Stimulated activated CD4-positive, alpha-beta T cell treated with anti-CD3 and anti-CD28 coated beads, TNF-alpha, amount 100 ng/mL, for 24 hours (primary cell): ENCODE results near the gene RELN.

Experiments used
- DNase-seq, 3 experiments: peaks; one replicate each; pipeline ENCODE4 v3.0.0-alpha.2; 2020; ENCODE audit warnings: low read depth in 3 of 3

Gene RELN

DNA sequence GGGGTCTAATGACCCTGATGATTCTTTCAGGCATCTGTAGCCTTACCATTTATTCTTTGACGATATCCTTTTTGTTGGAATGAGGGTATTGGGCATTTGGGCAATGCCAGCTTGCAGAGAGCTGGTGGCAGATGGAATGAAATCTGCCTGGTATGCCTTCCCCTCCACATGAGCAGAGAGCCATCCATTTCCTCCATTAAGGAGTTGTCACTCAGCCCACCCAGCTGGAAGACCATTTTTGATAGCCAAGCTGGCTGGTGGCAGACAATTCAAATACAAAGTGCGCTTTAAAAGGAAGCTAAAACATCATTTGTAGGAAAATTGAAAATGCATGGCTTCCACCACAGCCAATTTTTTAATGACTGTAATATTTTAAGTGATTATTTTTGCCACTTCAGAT is 303.4 kb downstream of the RELN start:
- DNase-seq, result no peak

DNA sequence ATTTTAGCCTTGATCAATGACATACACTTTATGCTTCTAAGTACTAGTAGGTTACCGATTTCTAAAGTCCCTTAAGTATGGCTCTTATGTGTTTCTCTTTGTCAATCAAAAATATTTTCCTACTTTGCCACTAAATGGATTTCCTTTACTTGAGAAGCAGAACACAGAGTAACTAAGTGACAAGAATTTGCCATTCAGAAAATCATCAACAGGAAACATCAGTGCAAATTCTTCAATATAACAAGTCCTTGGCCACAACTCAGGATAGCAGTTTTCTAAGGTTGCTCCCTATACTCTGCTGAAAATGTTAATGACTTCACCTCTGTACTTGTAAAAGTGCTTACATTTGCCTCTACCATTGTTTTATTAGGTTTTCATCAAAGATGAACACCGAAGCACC is 303.8 kb downstream of the RELN start:
- DNase-seq, result no peak

DNA sequence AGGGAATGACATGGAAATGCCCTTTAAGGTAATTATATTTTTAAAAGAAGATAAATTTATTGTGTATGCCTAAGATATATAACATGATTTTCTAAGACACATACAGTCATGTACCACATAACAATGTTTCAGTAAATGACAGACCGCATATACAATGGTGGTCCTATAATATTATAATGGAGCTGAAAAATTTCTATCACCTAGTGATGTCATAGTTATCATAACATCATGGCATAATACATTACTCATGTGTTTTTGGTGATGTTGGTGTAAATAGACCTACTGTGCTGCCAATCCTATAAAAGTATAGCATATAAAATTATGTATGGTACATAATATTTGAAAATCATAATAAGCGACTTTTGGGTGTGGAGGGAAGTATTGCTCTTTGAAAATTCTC is 306.1 kb downstream of the RELN start:
- DNase-seq, result no peak

DNA sequence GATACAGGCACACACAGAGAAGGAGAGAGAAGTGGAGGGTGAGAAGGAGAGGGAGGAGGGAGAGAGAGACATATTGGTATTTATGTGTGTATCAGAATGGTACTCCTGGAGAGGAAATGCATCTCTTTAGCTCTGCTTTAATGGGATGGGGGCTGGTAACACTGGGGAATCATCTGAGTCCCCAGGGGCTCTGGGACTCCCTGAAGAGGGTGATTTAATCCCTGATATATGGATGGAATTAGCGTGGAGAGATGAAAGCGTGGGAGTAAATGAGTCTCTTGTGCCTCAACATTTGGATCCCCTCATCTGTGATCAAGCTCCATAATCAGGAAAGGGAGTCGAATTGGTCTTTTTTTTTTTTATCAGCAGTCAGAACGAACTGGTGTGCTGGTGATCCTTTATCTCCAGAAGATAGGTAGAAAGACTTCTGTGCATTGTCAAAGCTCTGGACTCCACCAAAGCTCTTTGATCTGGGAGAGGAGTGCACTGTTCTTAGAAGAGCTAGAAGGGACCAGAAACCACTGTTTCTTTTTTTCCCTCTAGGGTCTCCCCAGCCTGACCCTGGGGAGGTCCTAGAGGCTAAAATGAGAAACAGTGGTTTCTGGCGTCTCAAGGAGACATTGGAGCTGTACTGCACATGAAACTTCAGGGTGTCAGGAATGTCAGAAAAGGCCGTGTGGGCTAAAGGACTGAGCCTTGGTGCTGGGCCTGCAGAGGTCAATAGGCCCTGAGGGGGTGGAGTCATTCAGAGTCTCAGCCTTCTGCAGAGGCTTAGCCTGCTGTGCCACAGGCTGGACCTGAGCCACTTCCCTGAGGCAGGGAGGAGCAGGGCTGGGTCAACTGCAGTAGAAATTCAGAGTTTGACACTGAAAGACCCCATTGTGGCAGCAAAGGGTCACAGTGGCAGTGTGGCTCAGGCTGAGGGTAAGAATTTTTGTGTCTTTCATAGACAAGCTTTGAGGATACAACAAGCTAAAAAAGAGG is 309.0 kb downstream of the RELN start:
- no peak for DNase-seq

DNA sequence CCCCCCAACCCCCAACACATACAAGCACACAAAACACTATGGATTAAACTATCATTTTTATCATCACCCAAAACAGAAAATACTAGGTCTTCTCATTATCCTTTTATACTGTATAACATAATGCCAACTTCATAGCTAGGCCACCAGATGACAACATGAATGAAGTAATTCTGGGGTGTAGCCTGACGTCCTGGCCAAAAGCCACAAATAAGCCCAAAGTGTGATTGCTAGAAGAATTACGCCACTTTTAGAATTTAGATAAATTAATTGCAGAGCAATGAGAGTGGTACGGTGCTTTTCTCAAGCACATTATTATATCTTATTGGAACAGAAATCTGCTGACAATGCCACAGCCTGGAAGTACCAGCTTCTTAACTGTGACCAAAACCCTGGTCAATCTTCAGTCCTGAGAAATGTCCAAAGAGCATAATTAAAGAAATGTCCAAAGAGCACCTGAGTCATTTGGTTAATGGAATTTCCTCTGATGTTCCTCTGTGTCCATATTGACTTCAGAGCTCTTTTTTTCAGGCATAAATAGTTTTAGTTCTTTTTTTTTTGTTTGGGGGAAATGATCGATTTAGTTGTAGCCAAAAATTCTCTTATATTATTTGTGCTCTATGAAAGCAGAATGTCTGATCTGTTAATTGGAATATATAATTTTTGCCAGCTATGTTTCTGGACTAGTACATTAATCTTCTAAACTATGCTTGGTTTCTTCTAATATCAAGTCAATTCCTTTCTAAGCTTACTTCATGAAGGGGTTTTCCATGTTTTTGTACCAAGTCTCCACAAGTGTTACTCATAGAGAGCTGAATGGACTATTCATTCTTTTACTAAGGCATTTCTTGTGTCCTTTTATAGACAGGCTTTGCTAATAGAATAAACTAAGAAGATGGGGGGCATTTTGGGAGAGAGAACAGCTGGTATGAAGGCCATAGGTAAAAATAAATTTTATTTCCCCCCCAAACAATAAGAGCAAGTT is 310.0 kb downstream of the RELN start:
- no peak for DNase-seq

DNA sequence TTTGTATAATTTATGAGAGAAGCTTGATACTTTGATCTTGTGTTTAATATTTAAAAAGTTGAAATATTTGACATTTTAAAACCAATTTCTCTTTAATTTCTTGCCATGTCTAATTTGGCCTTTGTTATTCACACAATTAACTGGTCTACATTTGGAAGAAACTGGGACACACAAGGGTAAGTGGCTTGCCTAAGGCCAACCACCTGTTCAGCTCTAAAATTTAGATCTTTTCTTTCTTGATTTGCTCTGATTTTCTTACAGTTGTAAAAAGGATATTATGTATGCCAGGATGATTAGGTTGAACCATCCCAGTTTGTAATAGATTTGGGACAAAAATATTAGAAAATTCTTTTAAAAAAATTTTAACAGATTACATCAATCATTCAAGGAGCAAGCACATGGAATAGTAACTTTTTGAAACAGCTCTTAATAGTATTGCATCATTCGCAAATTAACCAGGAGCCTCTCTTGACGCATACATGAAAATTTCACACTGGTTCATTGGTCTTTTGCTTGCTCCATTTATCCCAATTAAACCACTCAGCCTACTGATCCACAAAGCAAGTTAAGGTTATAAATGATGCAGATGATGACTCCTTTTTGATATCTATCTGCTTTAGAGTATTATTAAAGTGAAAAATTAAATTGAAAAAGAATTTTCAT is 321.0 kb downstream of the RELN start:
- no peak for DNase-seq

DNA sequence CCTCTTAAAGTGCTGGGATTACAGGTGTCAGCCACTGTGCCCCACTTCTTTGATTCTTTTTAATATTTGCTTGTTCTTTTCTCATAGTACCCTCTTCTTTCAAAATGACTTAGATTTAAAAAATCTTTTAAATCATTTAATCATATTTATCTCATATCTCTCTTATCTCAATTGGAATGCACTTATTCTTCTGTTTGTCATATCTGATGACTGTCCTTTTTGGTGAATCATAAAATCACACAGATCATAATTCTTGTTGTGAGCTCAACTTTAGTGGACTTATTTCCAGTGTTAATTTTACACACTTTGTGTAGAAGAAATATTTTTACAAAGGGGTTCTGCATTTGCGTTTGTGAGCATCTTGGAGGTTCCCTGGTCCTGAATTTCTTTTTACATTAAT is 323.1 kb downstream of the RELN start:
- no peak for DNase-seq

DNA sequence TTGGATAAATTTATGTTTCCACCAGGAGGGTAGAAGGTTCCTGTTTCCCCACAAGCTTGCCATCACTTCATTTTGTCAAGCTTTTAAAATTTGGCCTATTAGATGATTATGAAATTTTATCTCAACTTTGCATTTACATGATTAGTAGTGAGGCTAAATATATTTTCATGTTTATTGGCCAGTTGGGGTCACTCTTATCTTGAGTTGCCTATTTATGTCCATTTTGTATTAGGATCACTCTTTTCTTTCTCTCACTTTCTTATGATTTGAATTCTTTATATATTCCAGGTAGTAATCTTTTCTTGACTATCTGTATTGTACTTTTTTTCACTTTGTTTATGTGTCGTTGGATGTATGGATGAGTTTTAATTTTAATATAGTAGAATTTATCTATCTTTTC is 324.9 kb downstream of the RELN start:
- no peak for DNase-seq

DNA sequence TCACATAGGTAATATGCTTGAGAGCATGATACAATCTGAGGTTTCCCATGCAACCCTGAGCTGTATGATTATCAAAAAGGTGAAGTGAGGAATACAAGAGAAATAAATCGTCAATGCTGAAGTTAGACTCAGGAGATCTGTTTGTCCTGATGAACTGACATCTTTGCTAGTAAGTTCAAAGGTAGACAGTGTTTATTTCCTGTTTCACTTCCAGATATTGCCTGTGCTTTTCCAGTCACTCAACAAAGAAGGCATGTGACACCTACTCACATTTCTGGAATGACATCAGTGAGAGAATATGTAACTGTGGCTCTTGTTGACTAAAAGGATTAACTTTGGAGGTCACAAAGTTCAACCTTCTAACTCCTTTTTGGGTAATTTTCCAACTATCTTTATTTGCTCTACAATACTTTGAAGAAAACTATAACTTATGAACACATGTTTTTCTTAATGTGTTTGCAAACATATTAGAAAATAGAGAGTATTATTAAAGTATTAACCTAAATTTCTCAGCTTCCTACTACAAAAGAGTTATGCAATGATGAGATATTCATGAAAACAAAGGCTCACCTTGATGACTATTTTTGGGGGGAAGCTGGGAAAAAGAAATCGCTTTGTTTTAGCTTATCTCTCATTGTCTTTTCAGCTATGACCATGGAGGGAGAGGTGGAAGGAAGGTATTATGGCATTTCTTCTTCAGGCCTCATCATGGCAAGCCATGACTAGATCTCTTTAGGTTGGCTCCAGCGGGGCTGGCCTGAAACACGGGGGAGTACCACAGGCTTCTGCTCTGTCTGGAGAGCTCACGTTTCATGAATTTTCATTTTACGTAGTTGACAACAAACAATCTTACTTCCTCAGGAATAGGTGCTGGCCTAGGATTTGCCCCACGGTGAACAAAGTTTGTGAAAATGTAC is 328.7 kb downstream of the RELN start:
- no peak for DNase-seq

DNA sequence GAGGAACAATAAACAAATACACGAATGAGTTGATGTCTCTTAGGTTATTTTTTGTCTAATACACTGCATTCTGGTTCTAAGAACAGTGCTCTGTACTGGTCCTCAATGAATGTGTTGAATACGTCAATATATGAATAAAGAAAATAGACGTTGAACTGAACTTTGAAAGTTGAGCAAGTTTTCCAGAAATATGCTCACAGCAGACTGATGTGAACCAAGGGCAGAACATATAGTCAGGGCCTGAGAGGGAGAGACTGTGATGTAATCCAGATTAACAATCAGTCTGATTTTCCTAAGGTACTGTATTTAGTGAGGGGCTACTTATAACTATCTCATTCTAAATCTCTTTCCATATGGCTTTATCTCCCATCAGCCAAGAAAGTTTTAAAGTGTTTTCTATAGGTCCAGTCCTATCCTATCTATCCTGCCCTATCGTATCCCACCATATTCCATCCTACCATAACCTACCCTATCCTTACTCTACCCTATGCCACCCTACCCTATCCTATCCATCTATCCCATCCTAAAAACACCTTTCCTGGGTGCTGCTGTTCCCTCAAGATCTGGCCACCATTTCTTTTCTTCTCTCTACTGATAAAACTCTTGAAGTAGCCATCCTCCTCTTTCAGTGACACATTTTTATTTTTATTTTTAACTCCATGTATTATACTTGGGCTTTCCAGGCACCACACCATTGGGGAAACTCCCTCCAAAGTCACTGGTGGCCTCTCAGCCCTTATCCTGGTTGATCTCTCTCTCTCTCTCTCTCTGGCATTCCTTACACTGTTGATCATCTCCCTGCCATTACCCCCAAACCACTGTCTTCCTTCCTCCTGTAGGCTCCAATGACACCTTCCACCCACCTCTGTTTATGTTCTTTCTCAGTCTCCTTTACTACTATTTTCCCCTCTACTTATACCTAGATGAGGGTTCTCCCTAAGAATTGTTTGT is 331.1 kb downstream of the RELN start:
- no peak for DNase-seq

DNA sequence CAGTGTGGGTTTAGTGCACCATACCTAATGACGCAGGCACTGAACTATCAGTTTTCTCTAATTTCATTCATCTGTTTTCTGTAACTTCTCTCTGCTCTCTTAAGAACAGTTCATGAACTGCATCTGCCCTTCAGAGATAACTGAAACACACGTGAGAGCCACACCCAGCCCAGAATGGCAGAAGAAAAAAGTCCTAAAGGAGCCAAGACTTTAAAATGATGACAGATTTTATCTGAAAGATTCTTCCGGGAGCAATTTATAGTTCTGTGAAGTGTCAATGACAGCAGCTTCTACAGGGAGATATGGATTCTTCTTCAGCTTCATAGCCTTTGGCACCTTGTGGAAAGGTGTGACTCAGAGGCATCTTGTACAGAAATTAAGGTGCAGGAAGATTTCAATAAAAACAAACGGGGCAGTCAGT is 332.0 kb downstream of the RELN start:
- no peak for DNase-seq

DNA sequence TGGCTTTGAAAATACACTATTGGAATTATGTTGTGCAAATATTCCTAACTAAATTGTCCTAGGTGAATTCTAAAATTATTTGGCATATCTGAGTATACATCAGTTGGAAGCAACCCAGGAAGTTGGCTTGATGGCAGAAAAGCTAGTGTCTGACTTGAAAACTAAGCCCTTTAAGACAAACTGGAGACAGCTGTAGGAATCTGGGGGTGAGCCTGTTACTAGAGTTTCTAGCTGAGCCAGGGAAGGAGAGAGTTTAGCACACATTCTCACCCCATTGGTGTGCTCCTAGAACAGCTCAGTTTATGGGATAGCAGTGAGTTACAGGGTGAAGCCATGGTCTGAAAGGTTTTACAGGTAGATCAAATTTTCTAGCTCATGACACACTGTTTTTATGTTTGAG is 333.2 kb downstream of the RELN start:
- DNase-seq, result no peak

DNA sequence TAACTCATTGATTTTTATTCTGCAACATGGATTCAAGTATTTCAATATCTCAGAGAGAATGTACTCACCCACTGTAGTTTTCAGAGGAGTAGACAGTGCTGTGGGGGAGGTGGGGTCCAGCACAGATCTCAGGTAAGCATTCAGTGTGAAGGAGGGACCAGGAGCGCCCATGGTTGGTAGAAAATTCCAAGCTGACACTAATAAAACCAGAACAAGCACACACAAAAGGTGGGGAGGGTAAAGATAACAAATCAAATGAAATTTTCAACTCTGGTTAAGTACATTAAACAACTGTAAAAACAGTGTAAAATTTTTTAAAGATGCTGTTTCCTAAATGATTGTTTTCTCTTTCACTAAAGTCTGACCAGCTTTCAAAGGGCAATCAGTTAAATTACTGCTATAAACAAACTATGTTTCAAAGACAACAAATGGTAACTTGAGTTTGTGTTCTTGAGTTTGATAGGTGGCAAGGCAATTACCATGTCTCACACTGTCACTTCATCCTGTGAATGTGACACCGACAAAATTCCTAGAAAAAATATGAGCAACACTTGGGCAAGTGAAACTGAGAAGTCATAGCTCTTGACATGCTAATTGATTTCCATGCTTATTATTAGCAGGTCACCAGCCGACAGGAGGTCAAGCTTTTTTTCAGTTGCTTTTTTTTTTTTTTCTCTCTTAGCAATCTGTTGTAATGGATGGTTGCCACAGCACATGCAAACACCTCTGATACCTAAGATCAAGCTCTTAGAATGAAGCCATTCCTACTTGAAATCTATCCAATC is 337.7 kb downstream of the RELN start:
- no peak for DNase-seq

DNA sequence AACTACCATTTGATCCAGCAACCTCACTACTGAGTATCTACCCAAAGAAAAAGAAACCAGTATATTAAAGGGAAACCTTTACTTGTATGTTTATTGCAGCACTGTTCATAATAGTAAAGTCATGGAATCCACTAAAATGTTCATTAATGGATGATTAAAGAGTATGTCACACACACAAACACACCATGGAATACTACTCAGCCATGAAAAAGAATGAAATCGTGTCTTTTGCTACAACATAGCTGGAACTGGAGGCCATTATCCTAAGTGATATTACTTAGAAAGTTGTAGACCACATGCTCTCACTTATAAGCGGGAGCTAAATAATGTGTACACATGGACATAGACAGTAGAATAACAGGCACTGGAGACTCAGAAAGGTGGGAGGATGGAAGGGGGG is 340.4 kb downstream of the RELN start:
- DNase-seq, result no peak

DNA sequence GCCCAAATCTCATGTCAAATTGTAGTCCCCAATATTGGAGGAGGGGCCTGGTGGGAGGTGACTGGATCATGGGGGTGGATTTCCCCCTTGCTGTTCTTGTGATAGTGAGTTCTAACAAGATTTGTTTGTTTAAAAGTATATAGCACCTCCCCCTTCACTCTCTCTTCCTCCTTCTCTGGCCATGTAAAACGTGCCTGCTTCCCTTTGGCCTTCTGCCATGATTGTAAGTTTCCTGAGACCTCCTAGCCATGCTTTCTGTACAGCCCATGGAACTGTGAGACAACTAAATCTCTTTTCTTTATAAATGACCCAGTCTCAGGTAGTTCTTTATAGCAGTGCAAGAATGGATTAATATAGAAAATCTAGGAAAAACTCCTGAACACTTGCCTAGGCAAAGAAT is 341.3 kb downstream of the RELN start:
- DNase-seq, result no peak

DNA sequence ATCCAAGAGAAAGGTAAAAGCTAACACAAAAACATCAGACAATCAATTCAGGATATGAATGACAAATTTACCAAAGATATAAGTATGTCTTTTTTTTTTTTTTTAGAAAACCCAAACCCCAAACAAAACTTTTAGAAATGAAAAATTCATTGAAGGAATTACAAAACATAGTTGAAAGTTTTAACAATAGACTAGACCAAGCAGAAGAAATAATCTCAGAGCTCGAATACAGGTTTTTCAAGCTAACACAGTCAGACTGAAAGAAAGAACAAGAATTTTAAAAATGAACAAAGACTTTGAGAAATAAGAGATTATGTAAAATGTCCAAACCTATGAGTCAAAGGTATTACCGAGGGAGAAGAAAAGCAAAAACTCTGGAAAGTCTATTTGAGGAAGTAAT is 345.1 kb downstream of the RELN start:
- DNase-seq, result no peak

DNA sequence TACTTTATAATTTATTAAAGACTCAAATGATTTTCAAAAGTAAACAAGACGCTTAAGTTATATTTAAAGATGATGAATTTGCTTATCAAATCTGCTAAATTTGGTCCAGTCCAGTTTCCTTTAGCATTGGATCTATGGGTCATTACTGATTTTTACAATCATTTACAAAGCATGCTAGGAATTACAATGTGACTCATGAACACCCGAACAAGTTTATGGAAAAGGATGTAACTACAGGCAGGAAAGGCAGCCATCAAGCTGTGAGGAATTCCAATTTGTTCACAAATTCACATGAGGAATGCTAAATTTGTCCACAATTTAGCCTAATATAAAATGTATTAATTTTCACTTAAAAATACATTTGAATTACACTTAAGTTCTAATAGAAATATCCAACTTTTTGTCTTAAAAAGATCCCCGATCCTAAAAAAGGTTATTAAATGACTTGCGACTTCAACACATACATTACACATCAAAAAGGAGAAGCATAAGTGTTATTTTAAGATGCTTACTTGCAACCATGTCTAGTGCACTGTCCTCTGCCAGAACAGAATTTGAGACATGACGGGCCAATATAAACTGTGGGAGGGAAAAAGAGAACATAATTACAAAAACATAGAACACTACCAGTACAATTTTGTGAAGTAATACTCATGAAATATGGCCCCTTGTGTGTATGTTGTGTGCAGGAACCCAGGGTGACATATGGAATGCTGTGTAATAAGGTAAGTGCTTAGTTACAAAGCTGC is 349.3 kb downstream of the RELN start:
- no peak for DNase-seq

DNA sequence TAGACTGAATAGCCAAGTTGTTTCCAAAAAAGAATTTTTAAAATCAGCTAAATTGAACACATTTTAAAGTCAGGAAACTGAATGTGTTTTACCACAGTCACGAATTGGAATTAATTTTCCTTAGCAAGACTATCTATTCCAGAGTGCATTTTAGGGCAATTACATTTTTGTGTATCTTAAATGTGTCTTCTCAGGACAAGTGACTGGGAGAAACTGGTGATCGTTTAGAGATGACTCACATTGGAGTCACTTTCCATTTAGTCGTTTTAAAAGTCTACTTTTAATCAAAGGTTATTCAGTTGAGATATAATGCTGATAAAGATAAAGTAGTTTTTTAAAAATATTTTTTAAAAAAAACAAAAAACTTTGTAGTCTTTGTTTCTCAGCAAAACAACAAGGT is 351.7 kb downstream of the RELN start:
- no peak for DNase-seq
